Activated B cell treated with CpG ODN at 0.5 μM for 24 hours (primary cell): Measurements from ENCODE around the gene EFNA5. TPM values are rescaled to one million over a fixed set of nuclear protein-coding genes. Genes with fewer than 3 reads are reported as not detected.

Source experiments
- ATAC-seq: fragments of 200-7000 bp; cut with Tn5 transposase; one replicate; pipeline ENCODE4 v1.10.0; 2021; ENCODE audit warnings: low read depth, mild to moderate bottlenecking, moderate library complexity
- CTCF ChIA-PET: fragments of 350-600 bp; sonication (Branson Sonifier 250); formaldehyde crosslinking; loops from one replicate; lab custom pipeline; 2021; ENCODE audit warnings: antibody characterized with exemption; lab: Charles Lee
- POLR2A ChIA-PET: fragments of 350-600 bp; sonication (Branson Sonifier 250); formaldehyde crosslinking; loops from one replicate; lab custom pipeline; 2021; ENCODE audit warnings: antibody characterized with exemption; lab: Charles Lee
- DNase-seq: peaks from one replicate; pipeline ENCODE4 v3.0.0; 2022
- H3K27ac Mint-ChIP-seq: one replicate; pipeline ENCODE4 v1.8.0; 2020; ENCODE audit warnings: mixed read lengths
- H3K27me3 Mint-ChIP-seq: one replicate; pipeline ENCODE4 v1.8.0; 2021; ENCODE audit warnings: mixed read lengths
- H3K36me3 Mint-ChIP-seq: one replicate; pipeline ENCODE4 v1.8.0; 2021; ENCODE audit warnings: low read depth, mixed read lengths
- H3K4me1 Mint-ChIP-seq: one replicate; pipeline ENCODE4 v1.8.0; 2021; ENCODE audit warnings: mixed read lengths
- H3K4me3 Mint-ChIP-seq: one replicate; pipeline ENCODE4 v1.8.0; 2020; ENCODE audit warnings: mild to moderate bottlenecking, mixed read lengths
- H3K9me3 Mint-ChIP-seq: one replicate; pipeline ENCODE4 v1.8.0; 2020; ENCODE audit warnings: mixed read lengths
- intact Hi-C: fragments of 100-400 bp; cut with micrococcal nuclease; formaldehyde crosslinking; loops from one replicate; pipeline ENCODE4 v1.15.1; 2024
- total RNA-seq: library from RNA; stranded (reverse); gene quantifications from 2 replicates; pipeline ENCODE4 v1.2.3, GENCODE V29; 2022
- TF ChIP-seq, protein P1 (sequence below): fragments of 200-600 bp; IDR thresholded peaks from one replicate; pipeline ENCODE4 v1.8.0; 2022; ENCODE audit warnings: antibody characterized with exemption, mild to moderate bottlenecking

The EFNA5 gene
- not detected in 2 replicates for total RNA-seq

GRCh38 chr5:107670932-107671741, at the start of gene EFNA5:
Gene EFNA5 (minus strand): TSS chr5:107670937.
- DNase-seq (no peak), ATAC-seq (no peak)
- H3K9me3 Mint-ChIP-seq, result no peaks in the 10 kb centered on the region
- ChIA-PET CTCF (no interaction called here), POLR2A (no interaction called here)
- no peak within 1 kb of the TSS for H3K27ac Mint-ChIP-seq
- intact Hi-C loops, result loop anchor here (10.0 kb wide), 1 partner anchor 674 kb away; no protein-coding TSS in a partner anchor
- peaks cover 58% of the 10 kb centered on the region for H3K27me3 Mint-ChIP-seq
- no peaks in the 10 kb centered on the region for H3K36me3 Mint-ChIP-seq
- TF ChIP-seq, protein P1, sequence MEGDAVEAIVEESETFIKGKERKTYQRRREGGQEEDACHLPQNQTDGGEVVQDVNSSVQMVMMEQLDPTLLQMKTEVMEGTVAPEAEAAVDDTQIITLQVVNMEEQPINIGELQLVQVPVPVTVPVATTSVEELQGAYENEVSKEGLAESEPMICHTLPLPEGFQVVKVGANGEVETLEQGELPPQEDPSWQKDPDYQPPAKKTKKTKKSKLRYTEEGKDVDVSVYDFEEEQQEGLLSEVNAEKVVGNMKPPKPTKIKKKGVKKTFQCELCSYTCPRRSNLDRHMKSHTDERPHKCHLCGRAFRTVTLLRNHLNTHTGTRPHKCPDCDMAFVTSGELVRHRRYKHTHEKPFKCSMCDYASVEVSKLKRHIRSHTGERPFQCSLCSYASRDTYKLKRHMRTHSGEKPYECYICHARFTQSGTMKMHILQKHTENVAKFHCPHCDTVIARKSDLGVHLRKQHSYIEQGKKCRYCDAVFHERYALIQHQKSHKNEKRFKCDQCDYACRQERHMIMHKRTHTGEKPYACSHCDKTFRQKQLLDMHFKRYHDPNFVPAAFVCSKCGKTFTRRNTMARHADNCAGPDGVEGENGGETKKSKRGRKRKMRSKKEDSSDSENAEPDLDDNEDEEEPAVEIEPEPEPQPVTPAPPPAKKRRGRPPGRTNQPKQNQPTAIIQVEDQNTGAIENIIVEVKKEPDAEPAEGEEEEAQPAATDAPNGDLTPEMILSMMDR, result no peak
- peaks cover 34% of the 10 kb centered on the region for H3K4me1 Mint-ChIP-seq
- H3K4me3 Mint-ChIP-seq, result peak within 1 kb of the TSS; percentile 80

DNA sequence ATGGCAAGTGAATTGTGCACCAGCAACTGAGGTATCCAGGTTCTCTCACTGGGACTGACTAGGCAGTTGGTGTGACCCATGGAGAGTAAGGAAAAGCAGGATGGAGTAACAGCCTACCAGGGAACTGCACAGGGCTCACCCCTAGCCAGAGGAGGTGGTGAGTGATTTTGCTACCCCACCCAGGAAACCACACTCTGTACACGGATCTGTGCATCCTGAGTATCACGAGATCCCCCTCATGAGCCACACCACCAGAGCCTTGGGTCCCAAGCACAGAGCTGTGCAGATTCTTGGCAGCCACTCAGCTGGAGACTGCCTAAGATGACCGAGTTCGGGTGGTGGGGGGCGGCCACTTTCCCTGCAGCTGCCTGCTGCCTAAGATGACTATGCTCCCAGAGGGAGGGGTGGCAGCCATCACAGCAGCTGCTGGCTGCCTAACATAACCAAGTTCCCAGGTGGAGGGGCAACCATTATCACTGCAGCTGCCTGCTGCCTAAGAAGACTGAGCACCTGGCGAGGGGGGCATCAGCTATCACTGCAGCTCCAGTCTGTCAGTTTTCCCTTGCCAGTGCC, 48.4 kb upstream of the EFNA5 start:
- Mint-ChIP-seq H3K4me1 (no peaks in the 10 kb centered on the region), H3K4me3 (no peak overlapping the region), H3K27me3 (no peaks in the 10 kb centered on the region), H3K27ac (no peak overlapping the region), H3K36me3 (no peaks in the 10 kb centered on the region), H3K9me3 (peaks cover 23% of the 10 kb centered on the region)
- POLR2A ChIA-PET, result no interaction called here
- TF ChIP-seq, protein P1, result no peak
- DNase-seq (no peak), ATAC-seq (no peak)
- intact Hi-C loops, result no loop called here
- CTCF ChIA-PET, result no interaction called here

DNA sequence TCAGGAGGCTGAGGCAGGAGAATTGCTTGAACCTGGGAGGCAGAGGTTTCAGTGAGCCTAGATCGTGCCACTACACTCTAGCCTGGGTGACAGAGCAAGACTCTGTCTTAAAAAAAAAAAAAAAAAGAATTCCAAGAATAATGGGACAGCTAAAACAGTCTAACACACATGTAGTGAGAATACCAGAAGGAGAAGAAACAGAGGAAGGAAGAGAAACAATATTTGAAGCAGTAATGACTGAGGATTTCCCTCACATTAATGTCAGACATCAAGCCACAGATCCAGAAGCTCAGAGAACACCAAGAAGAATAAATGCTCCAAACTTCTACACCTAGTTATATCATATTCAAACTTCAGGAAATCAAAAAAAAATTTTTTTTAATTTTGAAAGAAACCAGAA, 47.1 kb upstream of the EFNA5 start:
- DNase-seq (no peak), ATAC-seq (no peak)
- Mint-ChIP-seq H3K4me3 (no peak overlapping the region), H3K4me1 (no peaks in the 10 kb centered on the region), H3K27me3 (no peaks in the 10 kb centered on the region), H3K27ac (no peak overlapping the region), H3K9me3 (peaks cover 19% of the 10 kb centered on the region), H3K36me3 (no peaks in the 10 kb centered on the region)
- intact Hi-C loops, result no loop called here
- ChIA-PET CTCF (no interaction called here), POLR2A (no interaction called here)
- TF ChIP-seq, protein P1, result no peak

GRCh38 chr5:107713228-107713627, 42.5 kb upstream of the EFNA5 start:
- Mint-ChIP-seq H3K4me1 (no peaks in the 10 kb centered on the region), H3K9me3 (peaks cover 6% of the 10 kb centered on the region), H3K27me3 (no peaks in the 10 kb centered on the region), H3K4me3 (no peak overlapping the region), H3K27ac (no peak overlapping the region), H3K36me3 (no peaks in the 10 kb centered on the region)
- TF ChIP-seq, protein P1, result no peak
- ChIA-PET POLR2A (no interaction called here), CTCF (no interaction called here)
- ATAC-seq (no peak), DNase-seq (no peak)
- intact Hi-C loops, result no loop called here

DNA sequence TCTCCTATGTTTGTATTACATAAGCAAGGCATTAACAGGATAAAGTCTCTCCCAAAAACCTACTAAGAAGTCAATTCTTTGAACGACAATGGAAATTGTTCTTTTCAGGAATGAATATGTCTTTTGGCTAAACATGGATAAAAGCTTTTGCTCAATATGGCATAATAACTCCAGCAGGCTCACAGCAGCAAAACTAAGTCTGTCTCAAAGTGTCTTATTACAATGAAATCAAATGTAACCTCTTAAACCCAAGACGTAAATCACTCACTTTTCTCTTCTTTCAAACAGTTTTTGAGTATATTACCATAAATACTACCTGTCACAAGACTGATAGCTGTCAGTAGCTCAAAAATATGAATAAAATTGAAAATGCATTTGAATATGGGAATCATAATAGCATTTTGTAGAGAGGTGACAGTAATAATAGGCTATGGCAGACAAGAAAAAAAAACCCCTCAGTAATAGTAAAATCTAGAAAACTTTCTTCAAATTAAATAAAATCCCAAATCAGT, 41.7 kb upstream of the EFNA5 start:
- intact Hi-C loops, result no loop called here
- no peaks in the 10 kb centered on the region for H3K4me1 Mint-ChIP-seq
- peaks cover 8% of the 10 kb centered on the region for H3K9me3 Mint-ChIP-seq
- DNase-seq (no peak), ATAC-seq (no peak)
- H3K4me3 Mint-ChIP-seq, result no peak overlapping the region
- no peak overlapping the region for H3K27ac Mint-ChIP-seq
- H3K27me3 Mint-ChIP-seq, result no peaks in the 10 kb centered on the region
- TF ChIP-seq, protein P1, result no peak
- no peaks in the 10 kb centered on the region for H3K36me3 Mint-ChIP-seq
- ChIA-PET POLR2A (no interaction called here), CTCF (no interaction called here)
